ENCODE data around the gene POLD2.

Gene POLD2

DNA sequence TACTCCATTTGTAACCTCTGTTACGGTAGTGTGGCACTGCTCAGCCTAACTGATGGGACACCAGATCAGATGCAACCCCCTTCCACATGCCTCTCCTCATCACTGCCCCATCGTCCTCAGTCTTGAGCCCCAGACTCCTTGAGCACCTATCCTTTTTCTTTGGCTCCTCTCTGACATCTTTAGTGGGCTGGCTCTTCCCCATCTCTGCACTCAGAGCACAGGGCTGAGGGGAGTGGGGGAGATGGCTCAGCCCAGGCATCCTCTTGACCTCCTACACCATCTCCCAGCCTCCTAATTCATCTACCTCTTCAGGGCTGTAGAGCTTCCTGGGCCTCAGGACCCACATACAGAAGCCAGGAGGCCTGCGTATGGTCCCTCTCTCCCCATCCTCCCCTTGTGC, 39.6 kb downstream of the POLD2 start:
- in situ Hi-C loops (cut with MboI; ENCODE audit: low sequenced_read_pairs): no loop called here

DNA sequence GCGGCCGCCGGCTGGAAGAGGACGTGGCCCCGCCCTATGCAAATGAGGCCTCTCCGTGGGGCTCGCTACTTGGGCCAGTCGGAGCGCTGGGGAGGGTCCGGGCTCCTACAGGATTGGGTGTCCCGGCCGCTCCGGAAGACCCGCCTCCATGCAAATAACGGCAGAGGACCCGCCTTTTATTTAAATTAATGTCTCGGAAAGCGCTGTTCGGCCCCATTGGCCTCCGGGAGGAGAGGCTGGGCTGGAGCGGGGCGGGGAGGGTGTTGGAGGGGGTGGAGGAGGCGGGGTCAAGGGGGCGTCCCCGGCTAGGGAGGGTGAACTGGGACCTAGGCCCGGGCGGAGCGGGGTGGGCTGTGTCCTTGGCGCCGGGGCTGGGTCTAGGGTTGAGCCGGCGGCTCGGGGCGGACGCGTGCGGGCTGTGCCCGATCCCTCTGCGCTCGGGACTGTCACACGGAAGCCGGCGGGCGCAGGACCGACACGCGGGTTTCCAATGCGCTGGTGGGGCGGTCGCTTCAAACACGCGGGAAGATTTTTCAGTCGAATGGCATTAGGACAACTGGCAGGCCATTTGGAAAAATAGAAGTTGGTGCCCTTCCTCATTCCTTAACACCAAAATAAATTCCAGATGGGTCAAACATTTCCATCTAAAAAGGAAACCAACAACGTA, 40.7 kb downstream of the POLD2 start:
- in situ Hi-C loops (cut with MboI; ENCODE audit: low sequenced_read_pairs): no loop called here

DNA sequence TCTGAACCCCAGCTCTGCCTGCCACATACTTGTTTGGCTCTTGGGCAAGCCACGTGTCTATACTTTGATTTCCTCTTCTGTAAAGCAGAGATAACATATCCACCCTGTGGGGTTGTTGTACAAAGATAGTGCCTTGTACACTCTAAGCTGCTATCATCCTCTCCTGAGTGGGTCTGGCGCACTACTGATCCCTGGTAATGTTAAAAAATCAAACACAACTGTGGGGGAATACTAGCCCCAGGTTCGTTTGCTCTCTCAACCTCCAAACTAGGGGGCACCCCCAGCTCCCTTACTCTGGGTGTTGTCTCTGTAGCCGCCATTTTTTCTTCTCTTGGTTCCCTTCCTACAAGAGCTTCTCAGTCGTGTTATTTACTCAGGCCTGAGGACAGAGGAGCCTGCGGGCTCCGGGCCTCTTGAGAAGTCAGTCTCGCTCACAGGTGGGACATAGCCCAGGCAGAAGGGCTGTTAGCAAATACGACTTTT, 42.0 kb downstream of the POLD2 start:
- in situ Hi-C loops (cut with MboI; ENCODE audit: low sequenced_read_pairs): no loop called here

DNA sequence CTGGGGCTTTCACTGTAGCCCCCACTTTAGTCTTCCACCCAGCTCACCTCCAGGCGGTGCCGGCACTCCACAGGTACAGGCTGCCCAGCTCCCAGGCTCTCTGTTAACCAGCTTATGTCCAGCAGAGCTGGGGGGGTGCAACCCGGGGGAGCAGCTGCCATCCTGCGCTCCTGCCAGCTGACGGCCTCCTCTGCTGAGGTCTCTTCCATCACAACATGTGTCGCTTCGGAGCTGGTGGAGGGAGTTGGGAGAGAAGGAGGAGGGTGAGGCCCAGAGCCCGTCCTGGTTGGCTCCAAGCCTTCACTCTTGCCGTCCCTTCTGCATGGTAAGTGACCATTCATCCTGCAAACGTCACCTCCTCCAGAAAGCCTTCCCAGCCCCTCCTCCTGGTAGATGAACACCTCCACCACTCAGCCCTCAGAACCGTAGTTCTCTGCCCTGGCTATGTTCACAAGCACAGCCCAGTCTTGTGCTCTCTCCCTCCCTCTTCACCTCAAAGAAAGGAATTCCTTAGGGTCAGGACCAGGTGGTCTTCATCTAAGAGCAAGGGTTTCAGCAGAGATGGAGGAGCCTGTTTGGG, 42.6 kb downstream of the POLD2 start:
- in situ Hi-C loops (cut with MboI; ENCODE audit: low sequenced_read_pairs): no loop called here

DNA sequence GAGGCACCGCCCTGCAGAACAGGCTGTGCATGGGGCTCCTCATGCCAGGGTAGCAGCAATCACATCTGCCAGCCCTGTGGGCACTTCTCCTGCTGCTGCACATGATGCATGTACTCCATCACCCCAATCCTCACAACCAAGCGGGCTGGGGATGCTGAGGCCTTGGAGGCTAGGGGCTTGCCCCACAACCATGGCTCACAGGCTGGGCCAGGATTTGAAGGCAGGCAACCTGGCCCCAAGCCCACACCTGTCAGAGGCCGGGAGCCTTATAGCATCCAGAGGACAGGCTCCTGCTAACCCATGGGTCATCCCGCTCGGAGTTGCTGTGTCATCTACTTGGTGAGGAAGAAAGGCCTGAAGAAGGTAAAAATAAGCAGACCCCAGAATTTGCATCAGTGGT, 43.2 kb downstream of the POLD2 start:
- in situ Hi-C loops (cut with MboI; ENCODE audit: low sequenced_read_pairs): no loop called here

DNA sequence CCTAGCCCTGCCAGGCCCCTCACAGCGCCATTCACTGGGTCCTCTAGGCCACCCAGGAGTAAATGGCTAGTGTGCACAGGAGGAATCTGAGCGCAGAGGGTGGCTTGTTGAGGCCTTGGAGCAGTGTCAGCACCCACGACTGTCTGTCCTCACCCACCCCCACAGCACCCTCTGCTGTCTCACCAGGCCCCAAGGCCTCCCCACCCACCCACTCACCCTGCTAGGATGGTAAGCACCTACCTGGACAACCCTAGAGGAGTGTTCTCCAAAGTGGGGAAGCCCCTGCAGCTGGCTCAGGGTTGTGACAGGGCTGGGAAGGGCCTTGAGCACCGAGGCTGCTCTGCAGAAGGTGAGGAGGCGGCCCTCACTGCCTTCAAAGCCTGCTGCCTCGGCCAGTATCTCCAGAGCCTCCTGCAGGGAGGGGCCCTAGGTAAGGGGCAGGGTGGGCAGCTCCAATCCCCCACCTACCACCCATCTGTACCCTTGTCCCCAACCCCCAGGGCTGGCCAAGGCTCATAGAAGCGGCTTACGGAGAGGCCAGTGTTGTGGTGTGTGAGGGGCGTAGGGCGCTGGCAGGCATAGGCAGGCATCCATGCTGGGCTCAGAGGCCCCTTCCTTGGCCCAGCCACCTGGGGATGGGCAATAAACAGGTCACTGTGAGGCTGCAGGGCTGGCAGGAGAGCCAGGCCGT, 43.9 kb downstream of the POLD2 start:
- in situ Hi-C loops (cut with MboI; ENCODE audit: low sequenced_read_pairs): no loop called here

DNA sequence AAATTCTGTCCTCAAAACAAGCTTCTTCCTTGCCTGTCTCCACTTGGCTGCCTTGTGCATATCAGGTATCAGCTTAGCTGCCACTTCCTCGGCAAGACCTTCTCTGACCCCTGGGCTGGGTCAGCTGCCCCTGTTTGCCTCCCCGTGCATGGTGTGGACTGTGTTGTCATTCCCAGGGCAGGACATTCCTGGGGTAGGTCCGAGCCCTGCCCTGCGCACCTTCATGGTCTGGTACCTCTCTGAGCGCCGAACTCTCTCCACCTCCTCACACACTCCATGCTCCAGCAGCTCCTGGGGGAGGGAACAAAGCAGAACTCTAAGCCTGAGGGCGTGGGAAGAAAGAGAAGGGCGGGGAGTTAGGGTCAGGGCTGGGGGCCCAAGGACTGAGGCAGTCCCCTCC, 44.8 kb downstream of the POLD2 start:
- in situ Hi-C loops (cut with MboI; ENCODE audit: low sequenced_read_pairs): no loop called here

DNA sequence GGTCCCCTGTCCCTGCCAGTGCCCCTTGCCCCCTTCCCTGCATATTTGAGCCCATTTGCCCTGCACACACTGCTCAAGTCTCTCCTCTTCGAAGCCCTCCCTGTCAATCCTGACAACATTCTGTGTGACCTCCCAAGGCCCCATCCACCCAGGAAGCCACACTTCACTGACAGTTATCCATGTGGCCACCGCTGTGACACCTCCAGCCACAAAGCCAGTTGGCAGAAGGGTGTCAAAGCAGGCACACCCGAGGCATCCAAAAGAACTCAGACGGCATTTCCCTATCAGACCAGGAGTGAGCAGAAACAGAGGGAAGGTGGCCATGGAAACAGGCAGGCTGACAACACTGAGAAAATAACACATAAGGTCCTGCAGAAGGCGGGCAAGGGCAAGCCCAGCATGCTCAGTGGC, 45.7 kb downstream of the POLD2 start:
- in situ Hi-C loops (cut with MboI; ENCODE audit: low sequenced_read_pairs): no loop called here

DNA sequence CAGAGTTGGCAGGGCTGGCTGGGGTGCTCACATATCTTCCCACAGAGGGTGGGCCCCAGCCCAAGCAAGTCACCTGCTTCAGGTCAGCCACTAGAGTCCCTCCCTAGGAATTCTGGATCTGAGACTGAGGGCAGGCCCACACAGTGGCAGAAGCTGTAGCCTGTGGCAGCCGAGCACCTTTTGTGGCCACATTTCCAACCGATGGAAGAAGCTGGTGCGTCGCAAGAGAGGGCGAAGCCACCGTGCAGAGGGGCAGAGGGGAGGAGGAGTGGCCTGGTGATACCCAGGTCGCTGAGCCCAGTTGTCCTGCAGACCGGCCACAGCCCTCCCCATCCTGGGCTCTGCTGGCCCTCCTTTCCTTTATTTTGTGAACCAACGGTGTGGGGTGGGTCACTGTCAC, 46.3 kb downstream of the POLD2 start:
- in situ Hi-C loops (cut with MboI; ENCODE audit: low sequenced_read_pairs): no loop called here

DNA sequence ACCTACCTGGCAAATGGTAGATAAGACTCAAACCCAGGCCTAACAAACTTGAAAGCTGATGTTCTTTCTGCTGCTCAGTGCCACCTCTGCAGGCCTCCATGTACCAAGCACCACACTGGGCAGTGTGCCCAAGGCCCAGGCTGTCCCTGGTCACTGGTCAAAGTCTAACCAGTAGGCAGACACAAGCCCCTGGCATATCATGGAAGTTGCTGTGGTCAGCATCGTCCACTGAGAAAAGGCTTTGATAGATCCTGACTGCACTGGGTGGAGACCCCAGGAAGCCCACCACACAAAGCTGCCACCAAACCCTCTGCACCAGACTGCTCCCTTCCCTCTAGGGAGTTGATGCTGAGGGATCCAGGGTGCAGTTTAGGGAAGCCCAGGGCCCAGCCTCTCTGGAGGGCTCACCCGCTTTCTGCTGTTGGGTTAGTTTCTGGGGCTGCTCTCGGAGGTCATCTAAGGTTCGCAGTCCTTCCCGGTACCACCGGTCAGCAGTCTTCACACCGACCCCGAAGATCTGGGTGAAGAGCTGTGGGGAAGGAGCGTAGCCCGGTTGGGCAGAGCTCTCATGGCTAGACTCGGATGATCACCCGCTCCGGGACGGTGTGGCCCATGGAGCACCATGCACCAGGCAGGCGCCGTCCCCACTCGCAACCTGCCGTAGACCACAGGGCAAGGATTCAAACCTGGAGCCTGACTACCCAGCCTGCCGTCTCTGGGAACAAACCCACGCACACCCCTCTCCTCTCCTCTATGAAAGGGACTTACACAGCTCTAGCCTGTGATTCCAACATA, 47.0 kb downstream of the POLD2 start:
- in situ Hi-C loops (cut with MboI; ENCODE audit: low sequenced_read_pairs): no loop called here

DNA sequence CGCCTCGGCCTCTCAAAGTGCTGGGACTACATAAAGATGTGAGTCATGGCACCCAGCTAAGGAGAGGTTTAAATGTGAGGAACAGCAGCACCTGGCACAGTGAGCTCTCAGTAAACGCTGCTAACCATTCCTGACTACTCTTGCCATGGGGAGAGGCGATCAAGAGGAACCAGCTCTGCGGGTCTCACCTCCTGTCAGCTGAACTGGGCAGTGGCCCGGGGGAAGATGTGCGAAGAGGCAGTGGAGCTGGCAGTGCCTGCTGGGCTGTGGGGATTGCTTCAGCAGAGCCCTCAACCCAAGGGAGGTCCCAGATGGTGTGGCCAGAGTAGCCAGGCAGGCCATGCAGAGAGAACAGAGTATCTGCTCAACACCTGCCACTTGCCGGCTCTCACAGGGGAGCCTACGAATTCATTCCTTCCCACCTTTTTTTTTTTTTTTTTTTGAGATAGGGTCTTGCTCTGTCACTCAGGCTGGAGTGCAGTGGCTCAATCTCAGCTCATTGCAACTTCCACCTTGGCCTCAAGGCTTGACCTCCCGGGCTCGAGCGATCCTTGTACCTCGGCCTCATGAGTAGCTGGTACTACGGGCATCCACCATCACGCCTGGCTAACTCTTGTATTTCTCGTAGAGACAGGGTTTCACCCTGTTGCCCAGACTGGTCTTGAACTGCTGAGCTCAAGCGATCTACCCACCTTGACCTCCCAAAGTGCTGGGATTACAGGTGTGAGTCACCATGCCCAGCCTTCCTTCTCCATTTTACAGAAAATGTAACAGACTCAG, 47.9 kb downstream of the POLD2 start:
- in situ Hi-C loops (cut with MboI; ENCODE audit: low sequenced_read_pairs): no loop called here

DNA sequence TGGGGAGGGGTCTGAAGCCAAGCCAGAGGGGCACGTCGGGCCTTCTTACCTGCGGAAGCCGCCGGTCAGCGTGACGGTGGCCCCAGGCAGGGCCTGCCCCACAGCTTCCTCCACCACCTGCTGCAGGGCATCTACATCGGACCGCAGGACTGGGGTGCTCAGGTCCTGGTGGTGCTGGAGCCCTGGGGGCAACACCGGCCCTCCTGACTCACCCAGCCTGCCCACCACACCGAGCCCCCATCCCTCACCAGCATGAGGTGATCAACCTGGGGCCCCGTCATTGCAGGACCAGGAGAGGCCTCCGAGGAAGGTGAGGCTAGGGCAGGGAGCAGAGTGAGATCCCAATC, 49.0 kb downstream of the POLD2 start:
- in situ Hi-C loops (cut with MboI; ENCODE audit: low sequenced_read_pairs): no loop called here

DNA sequence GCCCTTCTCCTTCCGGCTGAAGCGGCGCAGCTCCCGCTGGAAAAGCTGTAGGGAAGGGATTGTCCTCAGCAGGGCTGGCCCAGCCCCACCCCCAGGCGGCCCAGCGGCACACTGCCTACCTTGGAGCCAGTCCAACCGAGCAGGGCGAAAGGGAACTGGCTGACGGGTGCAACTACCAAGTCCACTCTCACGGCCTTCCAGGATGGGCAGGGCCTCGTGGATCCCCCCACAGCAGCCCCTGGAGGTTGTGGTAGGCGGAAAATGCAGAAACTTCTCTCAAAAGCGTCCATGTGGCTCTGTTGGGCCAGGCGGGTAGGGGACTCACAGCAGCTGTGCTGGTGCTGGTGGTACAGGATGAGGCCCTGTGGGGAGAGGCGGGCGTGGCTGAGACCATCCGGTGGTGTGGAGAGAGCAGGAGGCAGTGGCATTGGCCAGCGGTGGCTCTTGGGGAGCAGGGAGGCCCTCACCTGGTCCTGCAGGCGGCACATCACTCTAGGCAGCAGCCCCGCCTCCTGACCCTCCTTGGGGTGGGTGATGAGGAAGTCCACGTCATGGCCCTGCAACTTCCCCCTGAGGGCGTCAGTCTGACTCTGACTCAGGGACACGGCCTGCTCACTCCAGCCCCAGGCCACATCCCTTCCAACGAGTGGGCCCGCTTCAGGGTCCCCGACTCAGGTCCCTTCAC, 49.5 kb downstream of the POLD2 start:
- in situ Hi-C loops (cut with MboI; ENCODE audit: low sequenced_read_pairs): no loop called here

DNA sequence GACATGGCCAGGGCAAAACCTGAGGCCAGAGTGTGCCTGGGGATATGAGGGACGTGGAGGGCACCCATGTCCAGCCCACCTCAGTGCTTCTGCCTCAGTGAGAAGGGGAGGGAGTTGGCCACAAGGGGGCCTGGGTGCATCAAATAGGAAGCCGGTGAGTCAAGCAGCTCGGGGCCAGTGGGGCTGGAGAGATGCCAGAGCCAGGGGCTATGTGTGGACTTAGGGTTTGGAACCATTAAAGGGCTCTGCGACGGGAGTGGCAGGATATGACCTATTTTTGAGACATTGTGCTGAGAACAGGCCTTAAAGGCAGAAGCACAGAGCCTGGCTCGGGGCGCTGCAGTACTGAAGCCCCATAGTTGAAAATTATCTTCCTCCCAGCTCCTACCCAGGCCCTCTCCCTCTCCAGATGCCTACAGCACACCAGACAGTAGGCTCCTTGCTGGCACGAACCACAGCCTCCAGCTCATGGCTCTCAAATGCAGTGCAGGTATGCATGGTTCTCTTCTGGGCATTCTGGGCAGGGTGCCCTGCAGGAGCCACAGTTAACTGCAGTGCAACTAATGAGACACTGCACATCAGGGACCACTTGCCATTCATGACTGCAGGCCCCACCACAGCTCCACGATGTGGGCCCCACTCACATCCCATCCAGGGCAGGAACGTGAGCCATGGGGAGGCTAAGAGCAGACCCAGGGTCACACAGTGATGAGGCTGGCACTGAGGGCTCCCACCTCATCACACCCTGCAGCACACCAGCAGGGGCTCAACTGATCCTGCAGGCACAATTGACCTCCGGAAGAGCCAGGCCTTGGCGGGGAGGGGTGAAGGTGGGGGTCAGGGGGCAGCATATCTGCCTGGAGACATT, 50.8 kb downstream of the POLD2 start:
- in situ Hi-C loops (cut with MboI; ENCODE audit: low sequenced_read_pairs): no loop called here

DNA sequence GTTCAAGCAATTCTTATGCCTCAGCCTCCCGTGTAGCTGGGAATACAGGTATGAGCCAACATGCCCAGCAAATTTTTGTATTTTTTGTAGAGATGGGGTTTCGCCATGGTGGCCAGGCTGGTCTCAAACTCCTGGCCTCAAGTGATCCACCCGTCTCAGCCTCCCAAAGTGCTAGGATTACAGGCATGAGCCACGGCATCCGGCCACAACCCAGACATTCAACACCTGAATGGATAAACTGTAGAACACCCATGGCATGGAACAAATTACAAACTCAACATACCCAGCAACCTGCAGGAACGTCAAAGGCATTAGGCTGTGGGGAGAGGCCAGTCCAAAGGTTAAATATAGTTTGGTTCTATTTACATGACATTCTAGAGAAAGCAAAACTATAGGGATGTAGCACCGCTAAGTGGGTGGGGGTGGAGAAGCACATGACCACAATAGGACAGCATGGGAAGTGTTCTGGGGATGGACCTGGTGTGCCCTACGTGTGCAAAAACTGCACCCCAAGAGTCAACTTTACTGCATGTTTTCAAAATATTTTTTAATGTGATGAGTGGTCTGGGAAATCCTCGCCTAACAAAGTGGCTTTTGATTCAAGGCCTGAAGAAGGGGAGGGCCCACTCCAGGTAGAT, 51.5 kb downstream of the POLD2 start:
- in situ Hi-C loops (cut with MboI; ENCODE audit: low sequenced_read_pairs): no loop called here

DNA sequence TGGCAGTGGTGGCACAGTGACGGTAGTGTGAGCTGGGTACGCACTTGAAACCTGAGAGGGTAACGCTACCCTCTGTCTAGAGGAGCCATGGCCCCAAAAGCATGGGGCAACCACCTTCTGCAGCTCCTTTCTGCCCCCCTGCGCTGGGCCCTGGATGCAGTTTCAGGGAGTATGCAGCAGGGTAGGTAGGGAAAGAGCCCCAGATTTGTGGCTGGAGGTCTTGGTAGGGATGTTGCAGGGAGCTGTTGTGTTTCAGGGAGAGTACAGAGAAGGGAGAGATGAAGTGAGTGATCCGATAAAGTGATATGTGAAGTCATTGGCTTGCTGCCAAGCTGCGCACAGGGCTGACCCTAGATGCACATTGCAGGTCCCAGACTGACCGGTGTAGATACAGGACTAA, 55.3 kb downstream of the POLD2 start:
- in situ Hi-C loops (cut with MboI; ENCODE audit: low sequenced_read_pairs): no loop called here

DNA sequence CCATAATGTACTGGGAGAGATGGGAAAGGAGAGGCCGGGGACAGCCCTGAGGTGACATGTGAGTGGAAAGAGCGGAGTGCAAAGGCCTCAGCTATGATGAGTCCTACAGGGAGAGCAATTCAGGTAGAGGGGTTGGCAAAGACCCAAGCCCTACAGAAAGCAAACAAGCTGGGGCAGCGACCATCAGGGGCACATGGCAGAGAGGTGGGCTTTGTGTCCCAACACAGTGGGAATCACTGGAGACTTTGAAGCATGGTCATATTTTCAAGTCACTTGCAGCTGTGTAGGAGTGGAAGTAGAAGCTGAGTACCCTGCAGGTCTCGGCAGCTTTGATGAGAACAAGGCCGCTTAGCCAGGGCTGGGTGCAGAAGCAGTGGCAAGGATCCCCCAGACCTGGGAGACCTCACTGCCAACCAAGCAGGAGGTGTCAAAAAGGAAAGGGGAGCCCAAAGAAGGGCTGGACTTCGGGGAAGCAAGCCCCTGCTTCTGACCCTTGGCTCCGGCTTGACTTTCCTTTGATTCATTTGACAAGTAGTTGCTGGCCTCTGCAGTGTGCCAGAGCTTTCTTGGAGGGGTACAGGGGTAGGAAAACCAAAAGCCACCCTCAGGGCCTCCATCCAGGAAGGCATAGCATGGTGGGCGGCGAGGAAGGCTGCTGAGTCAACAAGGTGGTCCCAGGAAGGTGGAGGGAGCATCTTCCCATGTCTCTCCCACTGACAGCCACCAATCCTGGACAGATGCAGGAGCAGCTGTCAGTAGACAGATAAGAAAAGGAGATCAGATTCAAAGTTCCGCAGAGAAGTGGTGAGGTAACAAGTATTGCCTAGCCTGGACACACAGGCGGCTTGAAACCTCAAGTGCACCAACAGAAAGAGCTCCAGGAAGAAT, 56.0 kb downstream of the POLD2 start:
- in situ Hi-C loops (cut with MboI; ENCODE audit: low sequenced_read_pairs): no loop called here

DNA sequence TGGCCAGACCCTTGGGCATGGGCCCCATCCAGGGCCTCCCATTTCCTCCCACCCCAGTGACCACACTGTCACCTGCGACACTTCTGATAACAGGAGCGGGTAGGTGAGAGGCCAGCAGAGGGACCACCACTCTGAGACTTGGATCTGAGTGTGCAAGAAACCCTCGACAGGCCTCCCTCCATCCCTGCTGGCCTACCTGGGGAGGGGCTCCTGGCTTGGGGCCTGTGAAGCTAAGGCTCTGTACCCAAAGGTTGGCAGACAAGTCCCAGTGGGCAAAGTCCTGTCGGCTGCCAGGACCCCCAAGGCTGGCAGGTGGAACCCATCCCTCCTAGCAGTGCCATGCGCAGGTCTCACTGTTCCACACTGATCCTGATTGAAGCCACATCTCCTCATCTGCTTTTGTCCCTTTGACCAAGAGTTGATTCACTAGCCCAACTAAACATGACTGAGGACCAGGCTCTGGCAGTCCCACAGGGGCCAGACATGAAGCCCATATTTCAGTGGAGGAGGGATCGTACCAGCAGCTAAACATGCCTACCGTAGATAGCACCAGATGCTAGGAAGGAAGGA, 56.8 kb downstream of the POLD2 start:
- in situ Hi-C loops (cut with MboI; ENCODE audit: low sequenced_read_pairs): no loop called here
